ENCODE results near the gene TMEM217.
A peak's percentile ranks its signal among the peaks of the same experiment; 100 is the strongest.
"Not testable (repeated sequence)": the region's sequence is repeated elsewhere in the genome, so short reads cannot be mapped to it uniquely, and the experiment has no call there.

The TMEM217 gene

DNA sequence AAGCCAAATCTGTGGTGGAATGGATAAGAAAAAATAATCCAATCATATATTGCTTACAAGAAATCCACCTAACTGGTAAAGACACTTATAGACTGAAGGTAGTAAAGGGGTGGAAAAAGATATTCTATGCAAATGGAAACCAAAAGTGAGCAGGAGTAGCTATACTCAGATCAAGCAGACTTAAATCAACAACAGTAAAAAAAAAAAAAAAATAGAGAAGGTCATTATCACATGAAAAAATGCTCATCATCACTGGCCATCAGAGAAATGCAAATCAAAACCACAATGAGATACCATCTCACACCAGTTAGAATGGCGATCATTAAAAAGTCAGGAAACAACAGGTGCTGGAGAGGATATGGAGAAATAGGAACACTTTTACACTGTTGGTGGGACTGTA lies 63.1 kb downstream of the TMEM217 start:
- Mint-ChIP-seq H3K4me1 (peaks cover 30% of the 10 kb centered on the region), H3K27ac (peak overlapping the region; percentile 2)
- H3K4me3 Mint-ChIP-seq, H3K36me3 Mint-ChIP-seq, H3K27me3 Mint-ChIP-seq, H3K9me3 Mint-ChIP-seq: not testable (repeated sequence)

DNA sequence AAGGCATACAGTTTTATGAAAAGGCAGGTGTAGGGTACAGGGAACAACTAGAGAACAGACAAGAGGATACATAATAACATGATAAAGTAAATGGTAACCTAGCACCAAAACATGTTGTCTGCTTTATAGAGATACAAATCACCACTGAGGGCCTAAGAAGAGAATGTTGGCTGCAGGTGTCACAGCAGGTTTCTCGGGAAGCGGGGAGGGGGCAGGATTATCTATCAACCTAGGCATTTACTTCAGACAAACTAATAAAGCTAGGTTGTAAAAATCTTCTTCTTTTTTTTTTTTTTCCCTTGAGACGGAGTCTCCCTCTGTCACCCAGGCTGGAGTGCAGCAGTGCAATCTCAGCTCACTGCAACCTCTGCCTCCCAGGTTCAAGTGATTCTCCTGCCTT lies 65.3 kb downstream of the TMEM217 start:
- H3K4me3 Mint-ChIP-seq = no peak overlapping the region
- no peaks in the 10 kb centered on the region for H3K27me3 Mint-ChIP-seq
- no peaks in the 10 kb centered on the region for H3K36me3 Mint-ChIP-seq
- H3K27ac Mint-ChIP-seq = no peak overlapping the region
- H3K9me3 Mint-ChIP-seq = no peaks in the 10 kb centered on the region
- H3K4me1 Mint-ChIP-seq = peaks cover 44% of the 10 kb centered on the region

DNA sequence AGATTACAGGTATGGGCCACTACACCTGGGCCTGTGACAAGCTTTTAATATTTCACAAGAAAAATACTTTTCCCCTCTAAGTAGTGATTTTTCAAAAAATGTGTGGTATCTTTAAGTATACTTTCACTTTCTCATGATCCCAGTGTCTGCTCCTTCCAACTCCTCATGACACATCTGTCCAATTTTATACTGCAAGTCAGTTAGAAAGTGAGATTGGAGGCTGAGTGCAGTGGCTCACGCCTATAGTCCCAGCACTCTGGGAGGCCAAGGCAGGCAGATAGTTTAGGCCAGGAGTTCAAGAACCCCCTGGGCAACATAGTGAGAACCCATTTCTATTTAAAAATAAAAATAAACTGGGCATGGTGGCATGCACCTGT lies 67.8 kb downstream of the TMEM217 start:
- no peak overlapping the region for H3K27ac Mint-ChIP-seq
- H3K4me1 Mint-ChIP-seq = peaks cover 68% of the 10 kb centered on the region
- peak overlapping the region; percentile 8 for H3K4me3 Mint-ChIP-seq

DNA sequence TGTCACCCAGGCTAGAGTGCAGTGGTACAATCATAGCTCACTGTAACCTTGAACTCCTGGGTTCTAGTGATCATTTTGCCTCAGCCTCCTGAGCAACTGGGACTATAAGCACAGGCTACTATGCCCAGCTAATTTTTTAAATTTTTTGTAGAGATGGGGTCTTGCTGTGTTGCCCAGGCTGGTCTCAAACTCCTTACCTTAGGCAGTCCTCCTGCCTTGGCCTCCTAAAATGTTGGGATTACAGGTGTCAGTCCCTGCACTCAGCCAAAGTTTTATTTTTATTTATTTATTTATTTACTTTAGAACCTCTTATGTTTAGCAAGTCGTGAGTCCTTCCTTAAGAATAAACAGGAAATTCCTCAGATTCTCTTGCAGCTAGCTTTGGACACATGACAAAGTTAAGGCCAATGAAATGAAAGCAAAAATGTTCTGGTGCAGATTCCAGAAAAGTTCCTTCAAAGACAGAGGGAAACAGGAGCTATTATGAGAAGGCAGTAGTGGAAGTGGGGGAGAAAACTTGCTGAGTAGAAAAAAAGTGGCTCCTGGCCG lies 68.9 kb downstream of the TMEM217 start:
- no peaks in the 10 kb centered on the region for H3K9me3 Mint-ChIP-seq

More for the DNA sequence above, 67.8 kb downstream of the TMEM217 start:
- Mint-ChIP-seq H3K27me3 (no peaks in the 10 kb centered on the region), H3K9me3 (no peaks in the 10 kb centered on the region), H3K36me3 (no peaks in the 10 kb centered on the region)

DNA sequence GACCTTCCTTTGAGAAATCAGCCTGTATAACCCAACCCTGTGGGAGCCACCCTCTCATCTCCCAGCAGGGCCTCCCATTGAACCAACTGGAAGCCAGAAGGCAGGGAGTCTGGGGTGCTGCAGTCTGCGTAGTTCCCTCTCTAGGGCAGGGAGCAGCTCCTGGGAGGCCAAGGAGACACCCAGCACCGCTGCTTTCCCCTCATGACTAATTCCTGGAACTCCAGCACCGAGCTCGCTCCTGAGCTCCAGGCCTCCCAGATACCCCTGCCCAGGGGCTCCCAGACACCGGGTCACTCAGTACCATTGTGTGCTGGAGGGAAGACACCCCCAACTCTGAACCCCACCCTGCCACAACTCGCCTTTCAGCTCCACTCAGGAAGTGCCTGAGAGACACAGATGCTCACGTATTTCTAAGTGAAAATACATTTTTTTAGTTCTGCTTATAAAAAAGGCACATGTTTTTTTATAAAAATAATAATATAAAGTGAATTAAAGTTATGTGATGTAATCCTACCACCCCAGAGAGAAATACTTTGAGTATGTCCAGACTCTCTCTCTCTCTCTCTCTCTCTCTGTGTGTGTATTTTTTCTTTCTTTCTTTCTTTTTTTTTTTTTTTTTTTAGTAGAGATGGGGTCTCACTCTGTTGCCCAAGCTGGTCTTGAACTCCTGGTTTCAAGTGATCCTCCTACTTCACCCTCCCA lies 70.5 kb downstream of the TMEM217 start:
- Mint-ChIP-seq H3K4me3 (peak overlapping the region; percentile 33), H3K27ac (peak overlapping the region; percentile 79), H3K9me3 (no peaks in the 10 kb centered on the region), H3K4me1 (peaks cover 65% of the 10 kb centered on the region), H3K27me3 (no peaks in the 10 kb centered on the region), H3K36me3 (no peaks in the 10 kb centered on the region)

More for the DNA sequence above, 68.9 kb downstream of the TMEM217 start:
- H3K27ac Mint-ChIP-seq = peak overlapping the region; percentile 32
- peak overlapping the region; percentile 30 for H3K4me3 Mint-ChIP-seq
- H3K4me1 Mint-ChIP-seq = peaks cover 63% of the 10 kb centered on the region
- H3K27me3 Mint-ChIP-seq = no peaks in the 10 kb centered on the region
- no peaks in the 10 kb centered on the region for H3K36me3 Mint-ChIP-seq

DNA sequence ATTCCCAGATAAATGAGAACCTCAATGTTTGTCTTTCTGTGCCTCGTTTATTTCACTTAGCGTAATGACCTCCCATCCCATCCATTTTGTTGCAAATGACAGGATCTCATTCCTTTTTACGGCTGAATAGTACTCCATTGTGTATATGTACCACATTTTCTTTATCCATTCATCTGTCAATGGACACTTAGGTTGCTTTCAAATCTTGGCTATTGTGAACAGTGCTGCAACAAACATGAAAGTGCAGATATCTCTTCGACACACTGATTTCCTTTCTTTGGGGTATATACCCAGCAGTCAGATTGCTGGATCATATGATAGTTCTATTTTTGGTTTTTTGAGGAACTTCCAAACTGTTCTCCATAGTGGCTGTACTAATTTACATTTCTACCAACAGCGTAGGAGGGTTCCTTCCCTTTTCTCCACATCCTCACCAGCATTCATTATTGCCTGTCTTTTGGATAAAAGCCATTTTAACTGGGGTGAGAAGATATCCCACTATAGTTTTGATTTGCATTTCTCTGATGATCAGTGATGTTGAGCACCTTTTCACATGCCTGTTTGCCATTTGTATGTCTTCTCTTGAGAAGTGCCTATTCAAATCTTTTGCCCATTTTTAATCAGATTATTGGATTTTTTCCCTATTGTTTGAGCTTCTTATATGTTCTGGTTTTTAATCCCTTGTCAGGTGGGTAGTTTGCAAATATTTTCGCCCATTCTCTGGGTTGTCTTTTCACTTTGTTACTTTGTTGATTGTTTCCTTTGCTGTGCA lies 71.8 kb downstream of the TMEM217 start:
- Mint-ChIP-seq H3K27ac (peak overlapping the region; percentile 69), H3K4me3 (peak overlapping the region; percentile 23), H3K4me1 (peaks cover 70% of the 10 kb centered on the region)

DNA sequence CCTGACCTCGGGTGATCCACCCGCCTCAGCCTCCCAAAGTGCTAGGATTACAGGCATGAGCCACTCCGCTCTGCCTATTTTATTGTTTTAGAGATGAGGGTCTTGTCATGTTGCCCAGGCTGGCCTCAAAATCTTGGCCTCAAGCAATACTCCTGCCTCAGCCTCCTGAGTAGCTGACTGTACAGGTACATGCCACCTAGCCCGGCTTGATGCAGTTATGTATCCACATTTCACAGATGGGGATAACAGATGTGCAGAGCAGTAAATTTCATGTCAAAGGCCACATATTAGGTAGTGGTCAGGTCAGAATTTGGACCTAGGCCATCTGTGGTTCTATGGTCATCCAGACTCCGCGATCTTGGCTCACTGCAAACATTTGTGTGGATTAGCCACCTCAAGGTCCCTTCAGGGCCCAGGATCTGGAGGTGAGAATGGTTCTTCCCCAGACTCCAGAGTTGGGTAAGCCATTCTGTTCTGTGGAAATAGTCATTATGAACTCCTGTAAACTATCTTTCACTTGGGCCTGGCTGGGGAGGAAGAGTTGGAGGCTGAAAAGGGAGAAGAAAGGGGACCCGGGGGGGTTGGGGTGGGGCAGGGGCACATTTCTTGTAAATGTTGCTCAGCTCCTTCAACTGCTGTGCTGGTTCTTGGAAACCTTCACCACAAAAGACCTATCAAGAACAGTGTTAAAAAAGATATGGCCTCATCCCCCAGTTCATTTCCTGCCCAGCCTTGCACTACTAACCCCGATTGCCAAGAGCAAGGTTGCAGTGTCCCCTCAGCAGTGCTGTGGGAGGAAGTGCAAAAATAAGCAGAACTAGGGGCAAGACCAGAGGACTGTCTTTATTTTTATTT lies 75.0 kb downstream of the TMEM217 start:
- H3K4me1 Mint-ChIP-seq = peaks cover 63% of the 10 kb centered on the region
- H3K4me3 Mint-ChIP-seq = peak overlapping the region; percentile 41
- peak overlapping the region; percentile 94 for H3K27ac Mint-ChIP-seq
- no peaks in the 10 kb centered on the region for H3K9me3 Mint-ChIP-seq
- H3K36me3 Mint-ChIP-seq = no peaks in the 10 kb centered on the region
- no peaks in the 10 kb centered on the region for H3K27me3 Mint-ChIP-seq

More for the DNA sequence above, 71.8 kb downstream of the TMEM217 start:
- H3K9me3 Mint-ChIP-seq, H3K36me3 Mint-ChIP-seq, H3K27me3 Mint-ChIP-seq: not testable (repeated sequence)

DNA sequence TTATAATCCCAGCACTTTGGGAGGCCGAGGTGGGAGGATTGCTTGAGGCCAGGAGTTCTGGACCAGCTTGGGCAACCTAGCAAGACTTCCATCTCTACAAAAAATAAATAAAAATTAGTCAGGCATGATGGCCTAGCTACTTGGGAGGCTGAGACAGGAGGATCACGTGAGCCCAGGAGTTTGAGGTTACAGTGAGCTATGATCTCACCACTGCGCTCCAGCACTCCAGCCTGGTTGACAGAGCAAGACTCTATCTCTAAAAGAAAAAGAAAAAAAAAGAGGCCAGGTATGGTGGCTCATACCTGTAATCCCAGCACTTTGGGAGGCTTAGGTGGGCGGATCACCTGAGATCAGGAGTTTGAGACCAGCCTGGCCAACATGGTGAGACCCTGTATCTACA lies 77.3 kb downstream of the TMEM217 start:
- H3K27me3 Mint-ChIP-seq, H3K4me3 Mint-ChIP-seq, H3K36me3 Mint-ChIP-seq, H3K9me3 Mint-ChIP-seq, H3K27ac Mint-ChIP-seq: not testable (repeated sequence)
- peaks cover 64% of the 10 kb centered on the region for H3K4me1 Mint-ChIP-seq

DNA sequence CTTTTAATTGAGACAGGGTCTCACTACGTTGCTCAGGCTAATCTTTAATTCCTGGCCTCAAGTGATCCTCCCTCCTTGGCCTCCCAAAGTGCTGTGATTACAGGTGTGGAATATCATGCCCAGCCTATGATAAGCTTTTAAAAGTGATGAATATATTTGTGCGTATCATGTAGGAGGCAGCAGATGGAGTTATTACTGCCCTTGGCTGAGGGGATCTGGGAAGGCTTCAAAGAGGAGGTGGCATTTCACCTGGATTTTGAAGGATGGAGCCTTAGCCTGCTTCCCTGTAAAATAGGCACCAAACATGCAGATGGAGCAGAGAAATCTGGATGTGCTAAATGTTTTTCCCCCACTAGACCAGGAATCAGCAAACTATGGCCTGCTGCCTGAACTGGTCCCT lies 77.9 kb downstream of the TMEM217 start:
- H3K27ac Mint-ChIP-seq = no peak overlapping the region
- peaks cover 64% of the 10 kb centered on the region for H3K4me1 Mint-ChIP-seq
- H3K36me3 Mint-ChIP-seq = peaks cover 15% of the 10 kb centered on the region
- H3K9me3 Mint-ChIP-seq = no peaks in the 10 kb centered on the region
- no peak overlapping the region for H3K4me3 Mint-ChIP-seq
- H3K27me3 Mint-ChIP-seq = no peaks in the 10 kb centered on the region

DNA sequence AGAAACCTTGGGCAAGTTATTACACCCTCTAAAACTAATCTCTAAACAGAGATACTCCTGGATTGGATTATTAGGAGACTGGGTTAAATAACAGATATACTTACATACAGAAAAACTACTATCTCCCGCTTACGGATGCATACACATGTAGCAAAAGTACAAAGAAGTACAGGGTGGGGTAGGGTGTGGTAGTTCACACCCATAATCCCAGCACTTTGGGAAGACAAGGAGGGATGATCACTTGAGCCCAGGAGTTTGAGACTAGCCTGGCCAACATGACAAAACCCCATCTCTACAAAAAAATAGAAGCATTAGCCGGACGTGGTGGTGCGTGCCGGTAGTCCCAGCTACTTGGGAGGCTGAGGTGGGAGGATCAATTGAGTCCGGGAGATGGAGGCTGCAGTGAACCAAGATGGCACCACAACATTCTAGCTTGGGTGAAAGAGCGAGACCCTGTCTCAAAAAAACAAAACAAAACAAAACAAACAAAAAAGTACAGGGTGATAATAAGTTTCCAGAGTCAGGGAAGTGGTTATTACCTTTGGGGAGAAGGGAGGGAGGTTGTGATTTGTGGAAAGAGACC lies 79.9 kb downstream of the TMEM217 start:
- Mint-ChIP-seq H3K4me1 (peaks cover 75% of the 10 kb centered on the region), H3K4me3 (no peak overlapping the region), H3K36me3 (peaks cover 27% of the 10 kb centered on the region)

DNA sequence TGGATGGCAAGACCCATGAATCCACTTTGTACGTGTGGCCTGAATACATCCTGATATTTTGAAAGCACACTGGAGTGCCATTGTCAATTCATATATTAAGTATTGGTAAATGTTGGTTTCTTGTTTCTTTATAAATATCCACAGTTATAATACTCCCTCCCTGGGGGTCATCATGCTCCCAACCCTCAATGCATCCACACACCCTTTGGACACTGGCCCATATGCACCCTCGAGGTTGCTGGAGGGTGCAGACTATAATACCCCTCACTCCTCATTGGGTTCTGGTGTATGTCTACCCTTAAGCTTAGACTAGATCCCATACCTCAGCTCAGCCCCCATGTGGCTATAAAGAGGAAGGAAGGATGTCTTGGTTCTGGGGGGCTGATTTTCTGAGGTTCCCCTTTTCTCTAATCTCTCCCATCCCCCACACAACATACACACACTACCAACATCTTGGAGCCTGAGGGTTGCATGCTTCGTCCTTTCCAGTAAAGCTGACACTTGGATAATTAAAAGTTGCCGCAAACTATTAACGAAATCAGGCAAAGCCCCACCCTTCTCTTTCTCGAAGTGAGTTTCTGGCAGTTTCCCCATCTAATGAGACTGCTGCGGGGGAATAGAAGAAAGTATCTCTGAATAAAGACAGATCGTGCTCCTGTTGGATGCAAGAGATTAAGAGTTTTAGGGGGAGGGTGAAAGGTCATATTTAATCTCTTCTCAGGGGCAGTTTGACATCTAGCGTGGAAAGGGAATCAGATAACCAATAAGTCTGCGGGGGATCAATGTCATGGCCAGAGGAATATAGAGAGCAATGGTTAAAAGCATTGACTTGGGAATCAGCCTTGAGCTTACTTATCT lies 80.6 kb downstream of the TMEM217 start:
- Mint-ChIP-seq H3K27ac (peak overlapping the region; percentile 90), H3K9me3 (no peaks in the 10 kb centered on the region), H3K4me3 (peak overlapping the region; percentile 33), H3K36me3 (peaks cover 27% of the 10 kb centered on the region), H3K4me1 (peaks cover 77% of the 10 kb centered on the region), H3K27me3 (no peaks in the 10 kb centered on the region)

More for the DNA sequence above, 79.9 kb downstream of the TMEM217 start:
- Mint-ChIP-seq H3K9me3 (no peaks in the 10 kb centered on the region), H3K27ac (peak overlapping the region; percentile 30), H3K27me3 (no peaks in the 10 kb centered on the region)

DNA sequence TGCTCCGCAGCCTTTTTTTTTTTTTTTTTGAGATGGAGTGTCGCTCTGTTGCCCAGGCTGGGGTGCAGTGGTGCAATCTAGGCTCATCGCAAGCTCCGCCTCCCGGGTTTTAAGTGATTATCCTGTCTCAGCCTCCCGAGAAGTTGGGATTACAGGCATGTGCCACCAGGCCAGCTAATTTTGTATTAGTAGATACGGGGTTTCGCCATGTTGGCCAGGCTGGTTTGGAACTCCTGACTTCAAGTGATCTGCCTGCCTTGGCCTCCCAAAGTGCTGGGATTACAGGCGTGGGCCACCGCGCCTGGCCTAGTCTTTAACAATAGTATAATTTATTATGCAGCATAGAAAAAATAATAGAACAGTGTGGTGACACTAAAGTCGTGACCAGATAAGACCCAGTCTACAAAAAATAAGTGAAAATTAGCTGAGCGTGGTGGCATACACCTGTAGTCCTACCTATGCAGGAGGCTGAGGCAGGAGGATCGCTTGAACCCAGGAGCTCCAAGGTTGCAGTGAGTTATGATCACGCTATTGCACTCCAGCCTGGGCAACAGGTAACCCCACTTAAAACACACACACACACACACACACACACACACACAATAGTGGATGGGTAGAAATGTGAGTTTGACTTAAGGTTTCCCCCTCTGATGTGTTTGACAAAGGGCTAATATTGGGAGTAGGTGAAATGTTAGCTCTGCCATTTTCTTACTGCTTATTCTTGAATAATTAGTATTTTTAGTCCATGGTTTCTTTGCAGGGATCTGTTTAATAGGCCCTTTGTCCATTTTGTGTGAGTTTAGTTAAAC lies 81.5 kb downstream of the TMEM217 start:
- Mint-ChIP-seq H3K27me3 (no peaks in the 10 kb centered on the region), H3K4me1 (peaks cover 76% of the 10 kb centered on the region), H3K4me3 (peak overlapping the region; percentile 95), H3K36me3 (peaks cover 33% of the 10 kb centered on the region), H3K9me3 (no peaks in the 10 kb centered on the region), H3K27ac (no peak overlapping the region)

DNA sequence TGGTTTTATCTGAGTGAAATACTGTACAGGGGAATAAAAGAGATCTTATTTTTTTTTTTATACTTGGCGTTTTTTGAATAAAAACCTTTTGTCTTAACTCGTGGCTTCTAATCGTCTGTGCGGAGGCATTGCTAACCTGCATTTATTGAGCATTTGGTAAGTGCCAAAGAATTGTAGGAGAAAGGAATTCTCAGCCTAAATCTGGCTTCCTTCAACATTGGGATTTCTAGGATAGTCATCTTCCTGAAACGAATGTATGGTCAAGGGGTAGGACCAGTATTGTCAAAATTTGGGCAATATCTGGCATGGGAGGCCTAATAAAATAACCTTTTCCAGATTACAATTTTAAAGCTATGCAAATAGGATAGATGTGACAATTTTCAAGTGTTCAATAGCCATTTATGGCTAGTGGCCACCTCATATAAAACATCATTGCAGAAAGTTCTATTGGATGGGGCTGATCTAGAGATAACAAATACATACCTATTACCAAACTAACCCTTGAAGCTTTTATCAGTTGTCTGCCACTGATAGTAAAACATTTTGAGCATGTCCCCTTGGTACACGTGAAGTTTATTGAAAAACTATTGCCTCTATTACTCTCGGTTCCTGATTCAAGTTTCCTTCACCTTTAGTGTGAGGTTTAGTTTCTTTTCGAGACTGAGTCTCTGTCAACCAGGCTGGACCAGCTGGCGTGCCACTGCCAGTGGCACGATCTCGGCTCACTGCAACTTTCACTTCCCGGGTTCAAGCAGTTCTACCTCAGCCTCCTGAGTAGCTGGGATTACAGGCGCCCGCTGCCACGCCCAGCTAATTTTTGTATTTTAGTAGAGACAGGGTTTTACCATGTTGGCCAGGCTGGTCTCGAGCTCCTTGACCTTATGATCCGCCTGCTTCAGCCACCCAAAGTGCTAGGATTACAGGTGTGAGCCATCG lies 82.3 kb downstream of the TMEM217 start:
- Mint-ChIP-seq H3K36me3 (peaks cover 35% of the 10 kb centered on the region), H3K27ac (peak overlapping the region; percentile 95)

More for the DNA sequence above, 82.3 kb downstream of the TMEM217 start:
- Mint-ChIP-seq H3K9me3 (no peaks in the 10 kb centered on the region), H3K4me1 (peaks cover 71% of the 10 kb centered on the region), H3K4me3 (peak overlapping the region; percentile 95), H3K27me3 (no peaks in the 10 kb centered on the region)
